HG03039 (cell line): Measurements from ENCODE around the gene SLC22A1.
"Not testable (repeated sequence)": the region's sequence is repeated elsewhere in the genome, so short reads cannot be mapped to it uniquely, and the experiment has no call there.

Experiments used
- ATAC-seq: cut with Tn5 transposase; IDR thresholded peaks from one replicate; pipeline ENCODE4 v1.9.1; 2021; ENCODE audit warnings: mild to moderate bottlenecking, moderate library complexity; ENCODE audit not compliant: unreplicated experiment

The SLC22A1 gene

GRCh38 chr6:160137130-160137988, 15.7 kb downstream of the SLC22A1 start:
- ATAC-seq: no peak

GRCh38 chr6:160137989-160138835, 16.6 kb downstream of the SLC22A1 start:
- ATAC-seq: no peak

GRCh38 chr6:160138839-160139419, 17.3 kb downstream of the SLC22A1 start:
- ATAC-seq: no peak

GRCh38 chr6:160139420-160139851, 17.8 kb downstream of the SLC22A1 start:
- no peak for ATAC-seq

- ATAC-seq: not testable (repeated sequence)
Observed at GRCh38 chr6:160140493-160140892, 18.9 kb downstream of the SLC22A1 start.

- ATAC-seq: no peak
Observed at GRCh38 chr6:160141001-160141726, 19.5 kb downstream of the SLC22A1 start.

- ATAC-seq: no peak
Observed at GRCh38 chr6:160142115-160142715, 20.6 kb downstream of the SLC22A1 start.

- ATAC-seq: no peak
Observed at GRCh38 chr6:160146454-160147145, 25.0 kb downstream of the SLC22A1 start.

- no peak for ATAC-seq
Observed at GRCh38 chr6:160147146-160147536, 25.5 kb downstream of the SLC22A1 start.

- no peak for ATAC-seq
Observed at GRCh38 chr6:160154471-160154870, 32.9 kb downstream of the SLC22A1 start.

- no peak for ATAC-seq
Observed at GRCh38 chr6:160156842-160157241, 35.2 kb downstream of the SLC22A1 start.

GRCh38 chr6:160160450-160160849, 38.8 kb downstream of the SLC22A1 start:
- no peak for ATAC-seq

- no peak for ATAC-seq
Observed at GRCh38 chr6:160160929-160161646, 39.5 kb downstream of the SLC22A1 start.

GRCh38 chr6:160161647-160161986, 40.0 kb downstream of the SLC22A1 start:
- no peak for ATAC-seq

GRCh38 chr6:160162030-160162566, 40.5 kb downstream of the SLC22A1 start:
- ATAC-seq: no peak

- ATAC-seq: no peak
Observed at GRCh38 chr6:160163425-160163824, 41.8 kb downstream of the SLC22A1 start.

GRCh38 chr6:160163912-160164311, 42.3 kb downstream of the SLC22A1 start:
- ATAC-seq: no peak

- ATAC-seq: not testable (repeated sequence)
Observed at GRCh38 chr6:160165928-160166327, 44.3 kb downstream of the SLC22A1 start.
